ENCODE results near the gene ACKR1.

The ACKR1 gene

DNA sequence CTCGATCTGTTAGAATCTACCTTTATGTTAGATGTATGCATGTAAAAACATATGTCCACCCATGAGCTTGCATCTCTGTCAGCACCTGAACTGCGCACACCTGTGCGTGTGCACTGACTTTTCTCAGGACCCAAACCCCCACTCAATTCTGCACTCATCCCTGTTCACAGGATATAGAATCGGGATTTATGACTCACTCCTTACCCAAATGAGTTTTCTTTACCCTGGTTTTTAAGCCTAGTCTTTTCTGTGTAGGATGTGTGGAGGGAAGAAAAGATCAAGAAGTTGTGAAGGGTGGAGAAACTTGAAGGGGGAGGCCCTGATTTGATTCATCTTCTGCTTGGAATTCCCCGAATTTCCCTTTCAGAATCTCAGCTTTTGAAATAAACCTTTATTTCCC, 2.4 kb downstream of the ACKR1 start:
- no peak overlapping the region for H3K4me3 ChIP-seq (ENCODE audit: low read depth, low read length, poor library complexity, severe bottlenecking)
- H4K20me1 ChIP-seq (ENCODE audit: insufficient read depth, low read length): no peaks in the 10 kb centered on the region
- H3F3A ChIP-seq (ENCODE audit: insufficient read depth, low read length): no peaks in the 10 kb centered on the region
- H3K79me2 ChIP-seq (ENCODE audit: insufficient read depth, low read length): no peaks in the 10 kb centered on the region
- no peak overlapping the region for H3K4me2 ChIP-seq (ENCODE audit: low read length)
- no peak overlapping the region for H3K9ac ChIP-seq (ENCODE audit: low read length)
- H3K4me1 ChIP-seq (ENCODE audit: insufficient read depth, low read length, severe bottlenecking): no peaks in the 10 kb centered on the region
- no peaks in the 10 kb centered on the region for H3K9me3 ChIP-seq (ENCODE audit: low read length)
- H3K27me3 ChIP-seq (ENCODE audit: insufficient read depth, low read length): no peaks in the 10 kb centered on the region
- H2AFZ ChIP-seq (ENCODE audit: low read length): no peak overlapping the region
- H3K27ac ChIP-seq (ENCODE audit: low read depth, low read length, poor library complexity, severe bottlenecking): no peak overlapping the region
- no peaks in the 10 kb centered on the region for H3K9me2 ChIP-seq (ENCODE audit: low read depth, low read length)
- H3K36me3 ChIP-seq (ENCODE audit: insufficient read depth, low read length): no peaks in the 10 kb centered on the region
- no peak for TF ChIP-seq EZH2 (IDR thresholded peaks at IDR 0.05; ENCODE audit: borderline replicate concordance, low read length)
- TF ChIP-seq, protein P1, sequence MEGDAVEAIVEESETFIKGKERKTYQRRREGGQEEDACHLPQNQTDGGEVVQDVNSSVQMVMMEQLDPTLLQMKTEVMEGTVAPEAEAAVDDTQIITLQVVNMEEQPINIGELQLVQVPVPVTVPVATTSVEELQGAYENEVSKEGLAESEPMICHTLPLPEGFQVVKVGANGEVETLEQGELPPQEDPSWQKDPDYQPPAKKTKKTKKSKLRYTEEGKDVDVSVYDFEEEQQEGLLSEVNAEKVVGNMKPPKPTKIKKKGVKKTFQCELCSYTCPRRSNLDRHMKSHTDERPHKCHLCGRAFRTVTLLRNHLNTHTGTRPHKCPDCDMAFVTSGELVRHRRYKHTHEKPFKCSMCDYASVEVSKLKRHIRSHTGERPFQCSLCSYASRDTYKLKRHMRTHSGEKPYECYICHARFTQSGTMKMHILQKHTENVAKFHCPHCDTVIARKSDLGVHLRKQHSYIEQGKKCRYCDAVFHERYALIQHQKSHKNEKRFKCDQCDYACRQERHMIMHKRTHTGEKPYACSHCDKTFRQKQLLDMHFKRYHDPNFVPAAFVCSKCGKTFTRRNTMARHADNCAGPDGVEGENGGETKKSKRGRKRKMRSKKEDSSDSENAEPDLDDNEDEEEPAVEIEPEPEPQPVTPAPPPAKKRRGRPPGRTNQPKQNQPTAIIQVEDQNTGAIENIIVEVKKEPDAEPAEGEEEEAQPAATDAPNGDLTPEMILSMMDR (IDR thresholded peaks at IDR 0.05; ENCODE audit: low read length): no peak

DNA sequence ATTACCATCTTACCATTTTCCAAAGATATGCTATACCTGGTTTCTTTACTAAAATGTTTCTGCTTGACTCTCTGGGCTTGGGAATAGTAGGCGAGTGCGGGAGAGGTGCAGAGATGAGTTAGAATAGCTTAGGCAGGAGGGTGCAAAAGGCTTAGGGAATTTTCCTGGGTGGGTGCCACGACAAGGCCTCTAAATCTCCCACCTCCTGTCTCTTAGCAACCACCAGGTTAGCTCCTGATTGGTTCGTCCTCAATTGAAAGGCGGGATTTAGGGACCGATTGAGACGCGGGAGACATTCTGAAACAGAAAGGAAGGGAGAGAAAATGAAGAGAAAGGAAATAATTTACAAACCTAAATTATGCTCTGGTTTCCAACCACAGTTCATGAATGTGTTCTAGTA, 3.1 kb downstream of the ACKR1 start:
- Histone ChIP-seq H3K9me3 (ENCODE audit: low read length) (no peaks in the 10 kb centered on the region), H3K4me2 (ENCODE audit: low read length) (no peak overlapping the region), H3K9ac (ENCODE audit: low read length) (no peak overlapping the region), H4K20me1 (ENCODE audit: insufficient read depth, low read length) (no peaks in the 10 kb centered on the region), H3F3A (ENCODE audit: insufficient read depth, low read length) (no peaks in the 10 kb centered on the region), H3K4me3 (ENCODE audit: low read depth, low read length, poor library complexity, severe bottlenecking) (no peak overlapping the region), H3K27ac (ENCODE audit: low read depth, low read length, poor library complexity, severe bottlenecking) (no peak overlapping the region), H3K4me1 (ENCODE audit: insufficient read depth, low read length, severe bottlenecking) (no peaks in the 10 kb centered on the region), H3K79me2 (ENCODE audit: insufficient read depth, low read length) (no peaks in the 10 kb centered on the region), H3K36me3 (ENCODE audit: insufficient read depth, low read length) (no peaks in the 10 kb centered on the region), H3K27me3 (ENCODE audit: insufficient read depth, low read length) (no peaks in the 10 kb centered on the region), H3K9me2 (ENCODE audit: low read depth, low read length) (no peaks in the 10 kb centered on the region), H2AFZ (ENCODE audit: low read length) (no peak overlapping the region)
- TF ChIP-seq, protein P1 (IDR thresholded peaks at IDR 0.05; ENCODE audit: low read length): no peak
- no peak for TF ChIP-seq EZH2 (IDR thresholded peaks at IDR 0.05; ENCODE audit: borderline replicate concordance, low read length)

DNA sequence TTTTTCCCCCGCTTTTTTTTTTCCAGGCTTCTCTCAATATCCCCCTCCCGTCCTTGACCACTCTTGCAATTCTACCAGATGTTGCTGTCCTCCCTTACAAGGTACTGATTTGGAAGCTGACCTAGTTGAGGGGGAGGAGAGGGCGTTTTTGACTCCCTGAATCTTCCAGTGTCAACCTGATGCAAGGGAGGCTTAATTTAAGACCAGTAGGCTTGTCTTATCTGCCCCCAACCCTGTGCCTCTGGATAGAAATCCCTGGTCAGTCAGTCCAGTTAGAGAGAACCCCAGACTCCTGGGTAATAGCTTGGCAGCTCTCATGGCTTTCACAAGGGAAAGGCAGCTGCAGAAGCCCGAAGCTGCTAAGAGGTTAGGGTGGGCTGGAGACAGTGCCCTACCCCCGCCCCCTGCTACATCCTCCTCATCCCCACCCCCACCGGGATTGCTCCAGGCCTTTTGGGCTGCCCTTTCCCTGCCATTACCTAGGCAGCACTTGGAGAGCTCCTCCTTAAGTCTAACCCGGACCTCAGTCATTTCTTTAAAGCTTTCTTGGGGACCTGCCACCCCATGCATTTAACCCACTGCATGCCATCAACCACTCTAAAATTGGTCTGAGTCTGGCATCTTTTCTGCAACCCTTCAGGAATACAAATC, 3.6 kb downstream of the ACKR1 start:
- TF ChIP-seq, protein P1 (IDR thresholded peaks at IDR 0.05; ENCODE audit: low read length): no peak
- no peak for TF ChIP-seq EZH2 (IDR thresholded peaks at IDR 0.05; ENCODE audit: borderline replicate concordance, low read length)
- H3K79me2 ChIP-seq (ENCODE audit: insufficient read depth, low read length): no peaks in the 10 kb centered on the region
- H3K4me2 ChIP-seq (ENCODE audit: low read length): no peak overlapping the region
- no peaks in the 10 kb centered on the region for H3K27me3 ChIP-seq (ENCODE audit: insufficient read depth, low read length)
- no peaks in the 10 kb centered on the region for H3F3A ChIP-seq (ENCODE audit: insufficient read depth, low read length)
- H3K4me3 ChIP-seq (ENCODE audit: low read depth, low read length, poor library complexity, severe bottlenecking): no peak overlapping the region
- no peaks in the 10 kb centered on the region for H3K36me3 ChIP-seq (ENCODE audit: insufficient read depth, low read length)
- no peaks in the 10 kb centered on the region for H3K4me1 ChIP-seq (ENCODE audit: insufficient read depth, low read length, severe bottlenecking)
- H3K9me2 ChIP-seq (ENCODE audit: low read depth, low read length): no peaks in the 10 kb centered on the region
- no peaks in the 10 kb centered on the region for H3K9me3 ChIP-seq (ENCODE audit: low read length)
- no peaks in the 10 kb centered on the region for H4K20me1 ChIP-seq (ENCODE audit: insufficient read depth, low read length)
- no peak overlapping the region for H2AFZ ChIP-seq (ENCODE audit: low read length)
- H3K27ac ChIP-seq (ENCODE audit: low read depth, low read length, poor library complexity, severe bottlenecking): no peak overlapping the region
- H3K9ac ChIP-seq (ENCODE audit: low read length): no peak overlapping the region

All from OCI-LY1 (cell line).